Measurements from ENCODE around the gene RSPH6A. TPM values are rescaled to one million over a fixed set of nuclear protein-coding genes. Genes with fewer than 3 reads are reported as not detected.
A peak's percentile ranks its signal among the peaks of the same experiment; 100 is the strongest.

RSPH6A gene
- 0.44 to 0.56 TPM (median 0.50 TPM) in 3 replicates for total RNA-seq

DNA sequence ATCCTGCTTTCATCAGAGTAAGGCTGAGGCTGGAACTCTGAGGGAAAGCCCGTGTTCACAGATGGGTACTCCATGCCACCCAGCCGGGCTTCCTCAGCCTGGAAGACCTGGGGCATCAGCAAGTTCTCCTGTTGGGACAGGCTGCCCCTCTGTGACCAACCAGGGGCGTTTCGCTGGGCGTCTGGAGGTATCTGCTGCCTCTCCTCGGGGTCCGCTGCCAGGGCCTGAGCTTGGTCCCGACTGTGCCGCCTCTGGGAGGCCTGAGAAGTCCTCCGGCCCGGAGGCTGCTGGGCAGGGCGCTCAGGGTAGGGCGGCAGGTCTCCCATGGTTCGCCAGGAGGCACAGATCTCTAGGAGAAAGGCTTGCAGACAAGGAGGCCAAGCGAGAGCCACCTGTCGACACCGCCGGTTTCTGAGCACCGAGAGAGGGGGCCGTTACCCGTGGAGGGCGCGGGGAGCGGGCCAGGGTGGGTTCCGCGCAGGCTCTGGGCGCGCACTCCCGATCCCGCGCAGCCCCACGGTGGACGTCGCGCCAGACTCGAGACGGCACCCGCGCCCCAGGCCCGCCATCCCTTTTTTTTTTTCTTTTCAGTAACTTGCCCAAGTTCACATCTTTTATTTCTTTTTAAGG is at the start of gene RSPH6A:
Gene RSPH6A (minus strand): TSS at position 458 of the 630 bp plus-strand sequence. CDS start 132 bp downstream, at position 326.
- DNase-seq (ENCODE audit: low spot score in 2 of 2, unreplicated experiment in 2 of 2): no peak
- Mint-ChIP-seq H3K36me3 (peaks cover 2% of the 10 kb centered on the region), H3K9me3 (no peaks in the 10 kb centered on the region), H3K27ac (peak within 1 kb of the TSS; percentile 90), H3K4me1 (peaks cover 6% of the 10 kb centered on the region), H3K27me3 (ENCODE audit: low read depth) (no peaks in the 10 kb centered on the region), H3K4me3 (peak within 1 kb of the TSS; percentile 91)
- TF ChIP-seq, protein P1, sequence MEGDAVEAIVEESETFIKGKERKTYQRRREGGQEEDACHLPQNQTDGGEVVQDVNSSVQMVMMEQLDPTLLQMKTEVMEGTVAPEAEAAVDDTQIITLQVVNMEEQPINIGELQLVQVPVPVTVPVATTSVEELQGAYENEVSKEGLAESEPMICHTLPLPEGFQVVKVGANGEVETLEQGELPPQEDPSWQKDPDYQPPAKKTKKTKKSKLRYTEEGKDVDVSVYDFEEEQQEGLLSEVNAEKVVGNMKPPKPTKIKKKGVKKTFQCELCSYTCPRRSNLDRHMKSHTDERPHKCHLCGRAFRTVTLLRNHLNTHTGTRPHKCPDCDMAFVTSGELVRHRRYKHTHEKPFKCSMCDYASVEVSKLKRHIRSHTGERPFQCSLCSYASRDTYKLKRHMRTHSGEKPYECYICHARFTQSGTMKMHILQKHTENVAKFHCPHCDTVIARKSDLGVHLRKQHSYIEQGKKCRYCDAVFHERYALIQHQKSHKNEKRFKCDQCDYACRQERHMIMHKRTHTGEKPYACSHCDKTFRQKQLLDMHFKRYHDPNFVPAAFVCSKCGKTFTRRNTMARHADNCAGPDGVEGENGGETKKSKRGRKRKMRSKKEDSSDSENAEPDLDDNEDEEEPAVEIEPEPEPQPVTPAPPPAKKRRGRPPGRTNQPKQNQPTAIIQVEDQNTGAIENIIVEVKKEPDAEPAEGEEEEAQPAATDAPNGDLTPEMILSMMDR (IDR thresholded peaks at IDR 0.05; ENCODE audit: unreplicated experiment): no peak

DNA sequence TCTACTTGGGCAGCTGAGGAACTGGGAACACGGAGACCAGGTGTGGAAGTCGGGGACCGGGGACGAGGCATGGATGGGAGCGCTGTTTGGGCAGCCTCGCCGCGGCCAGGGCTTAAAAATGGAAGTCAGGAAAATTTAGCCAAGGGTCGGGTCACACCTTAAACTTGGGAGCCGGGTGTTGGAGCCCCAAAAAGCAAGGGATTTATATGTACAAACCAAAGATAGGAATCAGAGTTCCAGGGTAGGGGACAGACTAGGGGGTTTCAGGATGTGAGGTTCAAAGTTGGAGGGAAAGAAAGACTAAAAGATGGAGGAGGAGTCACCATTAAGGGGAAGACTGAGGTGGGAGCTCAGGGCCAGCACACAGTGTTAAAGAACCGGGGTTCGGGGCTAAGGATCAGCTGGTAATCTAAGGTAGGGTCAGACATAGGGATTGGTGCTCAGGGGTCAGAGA is 49.5 kb upstream of the RSPH6A start:
- H3K4me3 Mint-ChIP-seq: peak overlapping the region; percentile 43
- peaks cover 47% of the 10 kb centered on the region for H3K27me3 Mint-ChIP-seq (ENCODE audit: low read depth)
- TF ChIP-seq, protein P1 (IDR thresholded peaks at IDR 0.05; ENCODE audit: unreplicated experiment): no peak
- H3K4me1 Mint-ChIP-seq: peaks cover 10% of the 10 kb centered on the region
- H3K36me3 Mint-ChIP-seq: no peaks in the 10 kb centered on the region
- no peak for DNase-seq (ENCODE audit: low spot score in 2 of 2, unreplicated experiment in 2 of 2)
- no peaks in the 10 kb centered on the region for H3K9me3 Mint-ChIP-seq
- H3K27ac Mint-ChIP-seq: no peak overlapping the region

DNA sequence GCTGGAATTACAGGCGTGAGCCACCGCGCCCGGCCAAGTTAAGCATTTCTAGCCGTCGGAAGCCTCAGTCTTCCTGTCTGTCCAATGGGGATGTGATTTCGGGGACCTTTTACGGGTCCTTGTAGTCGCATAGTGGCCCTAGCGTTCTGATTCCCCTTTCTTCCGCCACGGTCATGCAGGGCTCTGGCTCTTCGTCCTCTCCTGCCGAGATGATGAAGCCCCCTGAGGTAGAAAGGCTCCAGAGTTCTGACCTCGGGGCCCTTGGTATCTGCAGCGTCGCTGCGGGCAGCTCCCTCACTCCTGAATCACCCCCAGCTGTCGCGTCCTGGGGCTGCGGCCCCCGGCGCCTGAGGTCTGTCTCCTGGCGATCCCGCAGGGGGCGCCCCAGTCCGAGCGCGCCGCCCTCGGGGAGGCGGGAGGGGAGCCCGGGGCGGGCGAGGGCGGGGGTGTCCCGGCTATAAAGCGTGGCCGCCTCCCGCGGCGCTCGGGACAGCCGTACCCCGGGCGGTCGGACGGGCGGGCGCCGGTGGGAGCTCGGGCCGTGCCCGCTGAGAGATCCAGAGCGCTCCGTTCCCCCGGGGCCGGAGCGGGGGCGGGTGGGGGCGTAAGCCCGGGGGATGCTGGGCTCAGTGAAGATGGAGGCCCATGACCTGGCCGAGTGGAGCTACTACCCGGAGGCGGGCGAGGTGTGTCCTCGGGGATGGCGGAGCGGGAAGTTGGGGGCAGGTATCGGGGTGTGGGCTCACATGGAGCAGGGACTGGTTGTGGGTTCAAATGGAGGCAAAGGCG is 48.9 kb upstream of the RSPH6A start, which contains the start of gene FOXA3:
Gene FOXA3 (plus strand): TSS at position 487 of the 789 bp plus-strand sequence. CDS start 131 bp downstream, at position 618.
- peak within 1 kb of the TSS; percentile 95 for H3K4me3 Mint-ChIP-seq
- no peaks in the 10 kb centered on the region for H3K9me3 Mint-ChIP-seq
- peaks cover 47% of the 10 kb centered on the region for H3K27me3 Mint-ChIP-seq (ENCODE audit: low read depth)
- H3K27ac Mint-ChIP-seq: peak within 1 kb of the TSS; percentile 99
- peaks cover 10% of the 10 kb centered on the region for H3K4me1 Mint-ChIP-seq
- DNase-seq (ENCODE audit: low spot score in 2 of 2, unreplicated experiment in 2 of 2): no peak
- H3K36me3 Mint-ChIP-seq: peaks cover 1% of the 10 kb centered on the region
- TF ChIP-seq, protein P1 (IDR thresholded peaks at IDR 0.05; ENCODE audit: unreplicated experiment): peak; percentile 16

DNA sequence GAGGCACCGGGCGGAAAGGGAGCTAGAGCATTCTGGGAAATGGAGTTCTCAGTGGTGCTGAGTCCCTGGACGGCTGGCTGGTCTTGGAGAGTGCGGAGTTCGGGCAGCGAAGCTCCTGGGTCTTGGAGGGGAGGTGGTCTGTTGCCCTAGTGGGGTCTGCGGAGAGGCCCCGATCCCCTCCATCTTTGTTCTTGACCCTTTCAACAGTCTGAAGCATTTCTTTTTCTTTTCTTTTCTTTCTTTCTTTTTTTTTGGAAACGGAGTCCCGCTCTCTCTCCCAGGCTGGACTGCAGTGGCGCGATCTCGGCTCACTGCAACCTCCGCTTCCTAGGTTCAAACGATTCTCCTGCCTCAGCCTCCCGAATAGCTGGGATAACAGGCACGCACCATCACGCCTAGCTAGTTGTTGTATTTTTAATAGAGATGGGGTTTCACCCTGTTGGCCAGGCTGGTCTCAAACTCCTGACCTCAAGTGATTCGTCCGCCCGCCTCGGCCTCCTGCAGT is 48.3 kb upstream of the RSPH6A start:
- peak overlapping the region; percentile 99 for H3K27ac Mint-ChIP-seq
- peaks cover 6% of the 10 kb centered on the region for H3K36me3 Mint-ChIP-seq
- TF ChIP-seq, protein P1 (IDR thresholded peaks at IDR 0.05; ENCODE audit: unreplicated experiment): no peak
- peaks cover 47% of the 10 kb centered on the region for H3K27me3 Mint-ChIP-seq (ENCODE audit: low read depth)
- H3K4me1 Mint-ChIP-seq: peaks cover 10% of the 10 kb centered on the region
- no peaks in the 10 kb centered on the region for H3K9me3 Mint-ChIP-seq
- DNase-seq (ENCODE audit: low spot score in 2 of 2, unreplicated experiment in 2 of 2): no peak
- H3K4me3 Mint-ChIP-seq: peak overlapping the region; percentile 95

DNA sequence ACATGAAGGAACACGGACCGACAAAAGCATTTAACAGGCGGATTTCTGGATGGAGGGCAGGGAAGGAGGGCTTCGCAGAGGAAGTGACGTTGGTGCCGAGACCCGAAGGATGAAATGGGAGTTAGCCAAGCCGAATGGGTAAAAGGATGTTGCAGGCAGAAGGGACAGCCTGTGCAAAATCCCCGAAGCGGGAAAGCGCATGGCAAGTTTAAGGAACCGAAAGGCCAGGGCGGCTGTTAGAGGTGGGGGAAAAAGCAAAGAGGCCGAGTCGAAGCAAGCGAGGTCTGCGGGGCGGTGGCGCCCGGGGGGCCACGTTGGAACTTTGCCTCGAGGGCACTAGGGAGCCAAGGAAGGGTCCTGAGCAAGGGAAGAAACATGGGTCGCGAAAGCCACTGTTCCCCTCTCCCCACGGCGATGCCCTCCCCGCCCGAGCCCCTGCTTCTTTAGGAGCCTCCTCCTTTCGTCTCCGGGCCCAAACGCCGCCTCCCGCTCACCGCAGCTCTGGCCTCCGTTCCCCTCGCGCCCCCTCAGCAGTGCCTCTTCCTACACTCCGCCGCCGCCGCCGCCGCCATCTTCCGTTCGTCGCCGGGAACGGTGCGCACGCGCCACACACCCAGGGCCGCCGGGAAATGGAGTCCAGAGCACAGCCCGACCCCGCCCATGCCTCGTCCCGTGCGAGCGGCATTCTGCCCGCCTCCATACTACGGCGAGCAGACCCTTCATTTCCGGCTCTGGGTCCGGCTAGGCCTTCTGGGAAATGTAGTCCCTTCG is 47.6 kb upstream of the RSPH6A start, which contains the start of gene SYMPK:
Gene SYMPK (minus strand): TSS at position 584 of the 771 bp plus-strand sequence. CDS start 8,652 bp downstream, outside the sequence.
- no peaks in the 10 kb centered on the region for H3K9me3 Mint-ChIP-seq
- DNase-seq (ENCODE audit: low spot score in 2 of 2, unreplicated experiment in 2 of 2): peak; percentile 98
- H3K27me3 Mint-ChIP-seq (ENCODE audit: low read depth): peaks cover 45% of the 10 kb centered on the region
- H3K4me1 Mint-ChIP-seq: peaks cover 10% of the 10 kb centered on the region
- H3K36me3 Mint-ChIP-seq: peaks cover 11% of the 10 kb centered on the region
- TF ChIP-seq, protein P1 (IDR thresholded peaks at IDR 0.05; ENCODE audit: unreplicated experiment): no peak
- peak within 1 kb of the TSS; percentile 95 for H3K4me3 Mint-ChIP-seq
- H3K27ac Mint-ChIP-seq: peak within 1 kb of the TSS; percentile 99
